ENCODE measurements around the gene TBX1.

DNA sequence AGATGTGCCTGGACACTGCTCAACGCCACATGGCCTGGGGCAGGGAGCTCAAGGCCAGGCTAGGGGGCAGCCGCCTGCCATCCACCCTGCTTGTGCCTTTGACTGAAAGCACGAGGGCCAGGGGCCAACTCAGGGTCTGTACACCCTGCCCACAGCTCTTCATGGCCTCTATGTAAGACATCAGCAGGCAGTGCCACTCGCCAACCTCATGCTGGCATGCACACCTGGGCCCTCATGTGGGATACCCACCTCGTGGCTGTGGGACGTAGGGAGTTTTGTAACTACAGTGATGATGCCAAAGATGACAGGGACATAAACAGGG is 25.6 kb downstream of the TBX1 start:
- no peak for TF ChIP-seq REST (IDR thresholded peaks at IDR 0.05; ENCODE audit: insufficient replicate concordance, low read depth)
- TF ChIP-seq, protein P1, sequence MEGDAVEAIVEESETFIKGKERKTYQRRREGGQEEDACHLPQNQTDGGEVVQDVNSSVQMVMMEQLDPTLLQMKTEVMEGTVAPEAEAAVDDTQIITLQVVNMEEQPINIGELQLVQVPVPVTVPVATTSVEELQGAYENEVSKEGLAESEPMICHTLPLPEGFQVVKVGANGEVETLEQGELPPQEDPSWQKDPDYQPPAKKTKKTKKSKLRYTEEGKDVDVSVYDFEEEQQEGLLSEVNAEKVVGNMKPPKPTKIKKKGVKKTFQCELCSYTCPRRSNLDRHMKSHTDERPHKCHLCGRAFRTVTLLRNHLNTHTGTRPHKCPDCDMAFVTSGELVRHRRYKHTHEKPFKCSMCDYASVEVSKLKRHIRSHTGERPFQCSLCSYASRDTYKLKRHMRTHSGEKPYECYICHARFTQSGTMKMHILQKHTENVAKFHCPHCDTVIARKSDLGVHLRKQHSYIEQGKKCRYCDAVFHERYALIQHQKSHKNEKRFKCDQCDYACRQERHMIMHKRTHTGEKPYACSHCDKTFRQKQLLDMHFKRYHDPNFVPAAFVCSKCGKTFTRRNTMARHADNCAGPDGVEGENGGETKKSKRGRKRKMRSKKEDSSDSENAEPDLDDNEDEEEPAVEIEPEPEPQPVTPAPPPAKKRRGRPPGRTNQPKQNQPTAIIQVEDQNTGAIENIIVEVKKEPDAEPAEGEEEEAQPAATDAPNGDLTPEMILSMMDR (IDR thresholded peaks at IDR 0.05; ENCODE audit: insufficient read depth, low read length): no peak
- no peak for TF ChIP-seq POLR2AphosphoS5 (IDR thresholded peaks at IDR 0.05; ENCODE audit: low read depth)

All from HL-60 (cell line).